HCT116 (cell line): ENCODE results near the gene WDFY2. TPM values are rescaled to one million over a fixed set of nuclear protein-coding genes. Genes with fewer than 3 reads are reported as not detected.

ENCODE experiments used
- ATAC-seq: fragments of 200-7000 bp; cut with Tn5 transposase; 2 replicates; pipeline ENCODE4 v1.9.1; 2020; ENCODE audit warnings: mild to moderate bottlenecking, moderate library complexity
- BruUV-seq: library from RNA; stranded (reverse); fragments of 400-500 nt; replicated peaks from 2 replicates; lab custom pipeline; 2021; lab: Mats Ljungman, UMichigan
- CTCF ChIA-PET: fragments of 300-600 bp; sonication (Branson Sonifier 250); formaldehyde crosslinking; loops from one replicate; lab custom pipeline; 2021; ENCODE audit warnings: antibody characterized with exemption; lab: Charles Lee
- POLR2A ChIA-PET: fragments of 300-600, 350-600 bp; sonication (Branson Sonifier 250); formaldehyde crosslinking; loops from one replicate; lab custom pipeline; 2021; ENCODE audit warnings: antibody characterized with exemption; lab: Charles Lee
- RAD21 ChIA-PET, 2 experiments: fragments of 300-600 bp; sonication (Branson Sonifier 250); formaldehyde crosslinking; loops; one replicate each; lab custom pipeline; 2023; ENCODE audit warnings: low total read pairs in 2 of 2; ENCODE audit not compliant: uncharacterized antibody in 2 of 2, unreplicated experiment in 2 of 2, low non-redundant PET in 1 of 2; lab: Charles Lee
- DNase-seq: peaks from one replicate; pipeline ENCODE4 v3.0.0-alpha.2; 2010; ENCODE audit warnings: low read depth, low spot score
- H2AFZ ChIP-seq: fragments of 200-600 bp; shearing (Covaris generic), sonication (generic); 2 replicates; pipeline ENCODE4 v1.6.1; 2017; ENCODE audit warnings: low read depth, mixed run types, mixed read lengths, antibody characterized with exemption, low read length; ENCODE audit not compliant: poor library complexity, severe bottlenecking
- H3K27ac ChIP-seq: 2 replicates; pipeline ENCODE4 v1.5.1; 2012; ENCODE audit warnings: low read depth, low read length
- H3K27me3 ChIP-seq: fragments of 200-600 bp; sonication (generic); 2 replicates; pipeline ENCODE4 v1.6.1; 2016; ENCODE audit warnings: mixed run types, low read length, mixed read lengths; ENCODE audit not compliant: insufficient read depth
- H3K36me3 ChIP-seq, 2 experiments: fragments of 200-500 bp in 1 of 2; fragments of 200-600 bp in 1 of 2; sonication (Bioruptor generic) in 1 of 2; sonication (generic) in 1 of 2; 2 replicates each; pipeline versions ENCODE4 v1.5.1 to v1.6.1; 2014 to 2016; ENCODE audit warnings: low read length in 2 of 2, inconsistent platforms in 1 of 2, mixed read lengths in 1 of 2, mixed run types in 1 of 2; ENCODE audit not compliant: insufficient read depth in 2 of 2, control insufficient read depth in 1 of 2
- H3K4me1 ChIP-seq, 2 experiments: fragments of 200-600 bp in 1 of 2; sonication (generic) in 1 of 2; 2 replicates each; pipeline versions ENCODE4 v1.5.1 to v1.6.1; 2012 to 2017; ENCODE audit warnings: low read length in 2 of 2, inconsistent platforms in 1 of 2, mild to moderate bottlenecking in 1 of 2, mixed read lengths in 1 of 2, mixed run types in 1 of 2, moderate library complexity in 1 of 2; ENCODE audit not compliant: insufficient read depth in 2 of 2, control insufficient read depth in 1 of 2
- H3K4me2 ChIP-seq: fragments of 200-600 bp; sonication (generic); 2 replicates; pipeline ENCODE4 v1.6.1; 2017; ENCODE audit warnings: mixed run types, low read length, mixed read lengths
- H3K4me3 ChIP-seq, 2 experiments: fragments of 200-600 bp in 1 of 2; sonication (generic) in 1 of 2; replicated peaks in 1 of 2; 2 replicates each; pipeline ENCODE4 v1.5.1; 2011 to 2016; ENCODE audit warnings: low read length in 2 of 2, control low read depth in 1 of 2, low read depth in 1 of 2, mild to moderate bottlenecking in 1 of 2, mixed read lengths in 1 of 2, mixed run types in 1 of 2
- H3K79me2 ChIP-seq: fragments of 200-600 bp; sonication (generic); 2 replicates; pipeline ENCODE4 v1.6.1; 2017; ENCODE audit warnings: mild to moderate bottlenecking, mixed run types, low read length, moderate library complexity, mixed read lengths; ENCODE audit not compliant: insufficient read depth
- H3K9ac ChIP-seq: fragments of 200-600 bp; sonication (generic); 2 replicates; pipeline ENCODE4 v1.6.1; 2016; ENCODE audit warnings: low read length, mixed read lengths
- H3K9me2 ChIP-seq: fragments of 200-600 bp; sonication (generic), shearing (Covaris generic); 2 replicates; pipeline ENCODE4 v1.6.1; 2017; ENCODE audit warnings: mixed run types, mild to moderate bottlenecking, moderate library complexity; ENCODE audit not compliant: insufficient read depth
- H3K9me3 ChIP-seq, 2 experiments: fragments of 200-500 bp in 1 of 2; fragments of 200-600 bp in 1 of 2; sonication (Bioruptor generic) in 1 of 2; sonication (generic) in 1 of 2; 2 replicates each; pipeline ENCODE4 v1.6.1; 2014 to 2017; ENCODE audit warnings: low read length in 2 of 2, mixed read lengths in 2 of 2, inconsistent platforms in 1 of 2, low read depth in 1 of 2, mild to moderate bottlenecking in 1 of 2, mixed run types in 1 of 2, moderate library complexity in 1 of 2; ENCODE audit not compliant: control insufficient read depth in 1 of 2, insufficient read depth in 1 of 2
- H4K20me1 ChIP-seq: fragments of 200-600 bp; sonication (generic), shearing (Covaris generic); 2 replicates; pipeline ENCODE4 v1.6.1; 2017; ENCODE audit warnings: mixed run types, mild to moderate bottlenecking, moderate library complexity; ENCODE audit not compliant: insufficient read depth
- CBX3 ChIP-seq: IDR thresholded peaks from 2 replicates; pipeline ENCODE4 v1.6.1; 2012; ENCODE audit warnings: low read depth
- EGR1 ChIP-seq: IDR thresholded peaks from 2 replicates; pipeline ENCODE4 v1.6.1; 2012; ENCODE audit warnings: low read depth
- ELF1 ChIP-seq: IDR thresholded peaks from 2 replicates; pipeline ENCODE4 v1.6.1; 2012; ENCODE audit warnings: low read depth, borderline replicate concordance
- EZH2 ChIP-seq: fragments of 200-600 bp; sonication (generic); IDR thresholded peaks from 2 replicates; pipeline ENCODE4 v1.6.1; 2017; ENCODE audit warnings: antibody characterized with exemption, mixed run types
- EZH2phosphoT487 ChIP-seq: fragments of 200-600 bp; IDR thresholded peaks from 2 replicates; pipeline ENCODE4 v1.6.1; 2018; ENCODE audit warnings: antibody characterized with exemption, borderline replicate concordance
- FOSL1 ChIP-seq: IDR thresholded peaks from 2 replicates; pipeline ENCODE4 v1.6.1; 2012; ENCODE audit warnings: low read depth
- POLR2AphosphoS5 ChIP-seq: IDR thresholded peaks from 2 replicates; pipeline ENCODE4 v1.6.1; 2011; ENCODE audit warnings: mild to moderate bottlenecking, low read depth, low read length, moderate library complexity
- RAD21 ChIP-seq: IDR thresholded peaks from 2 replicates; pipeline ENCODE4 v1.6.1; 2012; ENCODE audit warnings: low read depth, mild to moderate bottlenecking
- REST ChIP-seq: IDR thresholded peaks from 2 replicates; pipeline ENCODE4 v1.6.1; 2012; ENCODE audit warnings: low read depth
- SP1 ChIP-seq: IDR thresholded peaks from 2 replicates; pipeline ENCODE4 v1.6.1; 2012; ENCODE audit warnings: low read depth
- SRF ChIP-seq: IDR thresholded peaks from 2 replicates; pipeline ENCODE4 v1.6.1; 2012; ENCODE audit warnings: low read depth
- ZNF274 ChIP-seq: fragments of 200-500 bp; sonication (Bioruptor generic); IDR thresholded peaks from 2 replicates; pipeline ENCODE4 v1.6.1; 2014; ENCODE audit warnings: mild to moderate bottlenecking, low read depth, low read length, inconsistent platforms
- intact Hi-C: fragments of 100-400 bp; cut with micrococcal nuclease; formaldehyde crosslinking; loops from 2 replicates; pipeline ENCODE4 v1.10.0; 2022
- total RNA-seq: library from RNA; stranded (reverse); gene quantifications from one replicate; pipeline ENCODE4 v1.2.1, GENCODE V29; 2021; ENCODE audit not compliant: unreplicated experiment
- TF ChIP-seq, protein P1 (sequence below): IDR thresholded peaks from 2 replicates; pipeline ENCODE4 v1.6.1; 2012
- TF ChIP-seq, protein P2 (sequence below): IDR thresholded peaks from 2 replicates; pipeline ENCODE4 v1.6.1; 2012
- TF ChIP-seq, protein P3 (sequence below), 3 experiments: fragments of 200-600 bp in 1 of 3; sonication (generic) in 1 of 3; IDR thresholded peaks in 2 of 3; conservative IDR thresholded peaks in 1 of 3; 2 replicates each; pipeline ENCODE4 v1.5.1; 2012 to 2017; ENCODE audit warnings: low read depth in 2 of 3, low read length in 2 of 3, antibody characterized with exemption in 1 of 3, borderline replicate concordance in 1 of 3, control low read depth in 1 of 3, mild to moderate bottlenecking in 1 of 3, mixed read lengths in 1 of 3, mixed run types in 1 of 3, moderate library complexity in 1 of 3; ENCODE audit not compliant: insufficient read depth in 1 of 3

Gene WDFY2
- total RNA-seq, 1 experiment from 2014 or later: 6.1 TPM

DNA sequence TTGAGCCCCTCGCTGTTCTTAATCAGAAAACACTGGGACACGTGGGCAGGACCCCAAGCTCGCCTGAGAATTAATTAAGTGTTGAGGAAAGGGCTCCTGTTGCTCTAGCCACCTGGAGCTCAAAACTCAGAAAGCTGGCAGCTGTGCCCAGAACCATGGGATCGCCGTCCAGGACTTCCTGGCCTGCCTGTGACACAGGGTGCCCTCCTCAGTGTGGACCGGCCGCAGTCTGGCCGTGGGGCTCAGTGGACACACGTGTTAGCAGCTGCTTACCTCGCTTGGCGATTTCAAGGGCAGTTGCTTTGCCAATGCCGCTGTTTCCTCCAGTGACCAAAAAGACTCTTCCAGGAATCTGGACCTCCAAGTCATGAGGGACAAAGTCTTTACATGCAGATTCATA, 215.0 kb downstream of the WDFY2 start (continued):
- TF ChIP-seq ELF1 (no peak), FOSL1 (no peak), EZH2phosphoT487 (no peak), POLR2AphosphoS5 (no peak), RAD21 (no peak), SRF (no peak)
- TF ChIP-seq, protein P1, sequence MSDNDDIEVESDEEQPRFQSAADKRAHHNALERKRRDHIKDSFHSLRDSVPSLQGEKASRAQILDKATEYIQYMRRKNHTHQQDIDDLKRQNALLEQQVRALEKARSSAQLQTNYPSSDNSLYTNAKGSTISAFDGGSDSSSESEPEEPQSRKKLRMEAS: no peak

- no peak for DNase-seq
- Histone ChIP-seq H3K79me2 (no peaks in the 10 kb centered on the region), H3K9ac (no peak overlapping the region), H3K36me3 (no peaks in the 10 kb centered on the region), H2AFZ (no peak overlapping the region), H3K27me3 (no peaks in the 10 kb centered on the region), H3K27ac (no peak overlapping the region), H3K4me2 (no peak overlapping the region), H3K4me1 (peaks cover 22 to 37% of the 10 kb centered on the region in 2 experiments), H3K9me3 (no peaks in the 10 kb centered on the region), H4K20me1 (no peaks in the 10 kb centered on the region), H3K9me2 (no peaks in the 10 kb centered on the region), H3K4me3 (no peak overlapping the region)
- RAD21 ChIA-PET: no interaction called here
- intact Hi-C loops: loop anchor here (5.0 kb wide), 1 partner anchor 652 kb away; the partner anchor contains the start of gene VPS36
- POLR2A ChIA-PET: interaction anchor here (0.8 to 2.6 kb wide), 2 partner anchors 348 to 357 kb away, joined by 3 to 9 read pairs; partner anchors contain the start of gene INTS6
- ATAC-seq: no peak
- CTCF ChIA-PET: interaction anchor here (1.2 kb wide), 3 partner anchors 327 to 675 kb away, joined by 3 to 6 read pairs (median 4); no protein-coding TSS in a partner anchor
- no TSS peak for BruUV-seq
- TF ChIP-seq EGR1: no peak
- no peak for TF ChIP-seq ZNF274
- TF ChIP-seq SP1: no peak
- no peak for TF ChIP-seq EZH2
- no peak for TF ChIP-seq ELF1
- no peak for TF ChIP-seq CBX3
- TF ChIP-seq, protein P2, sequence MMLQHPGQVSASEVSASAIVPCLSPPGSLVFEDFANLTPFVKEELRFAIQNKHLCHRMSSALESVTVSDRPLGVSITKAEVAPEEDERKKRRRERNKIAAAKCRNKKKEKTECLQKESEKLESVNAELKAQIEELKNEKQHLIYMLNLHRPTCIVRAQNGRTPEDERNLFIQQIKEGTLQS: no peak
- TF ChIP-seq POLR2AphosphoS5: no peak
- TF ChIP-seq REST: no peak
- TF ChIP-seq, protein P3, sequence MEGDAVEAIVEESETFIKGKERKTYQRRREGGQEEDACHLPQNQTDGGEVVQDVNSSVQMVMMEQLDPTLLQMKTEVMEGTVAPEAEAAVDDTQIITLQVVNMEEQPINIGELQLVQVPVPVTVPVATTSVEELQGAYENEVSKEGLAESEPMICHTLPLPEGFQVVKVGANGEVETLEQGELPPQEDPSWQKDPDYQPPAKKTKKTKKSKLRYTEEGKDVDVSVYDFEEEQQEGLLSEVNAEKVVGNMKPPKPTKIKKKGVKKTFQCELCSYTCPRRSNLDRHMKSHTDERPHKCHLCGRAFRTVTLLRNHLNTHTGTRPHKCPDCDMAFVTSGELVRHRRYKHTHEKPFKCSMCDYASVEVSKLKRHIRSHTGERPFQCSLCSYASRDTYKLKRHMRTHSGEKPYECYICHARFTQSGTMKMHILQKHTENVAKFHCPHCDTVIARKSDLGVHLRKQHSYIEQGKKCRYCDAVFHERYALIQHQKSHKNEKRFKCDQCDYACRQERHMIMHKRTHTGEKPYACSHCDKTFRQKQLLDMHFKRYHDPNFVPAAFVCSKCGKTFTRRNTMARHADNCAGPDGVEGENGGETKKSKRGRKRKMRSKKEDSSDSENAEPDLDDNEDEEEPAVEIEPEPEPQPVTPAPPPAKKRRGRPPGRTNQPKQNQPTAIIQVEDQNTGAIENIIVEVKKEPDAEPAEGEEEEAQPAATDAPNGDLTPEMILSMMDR (IDR thresholded peaks at IDR 0.05 in 2 of 3, conservative IDR thresholded peaks at IDR 0.05 in 1 of 3; ENCODE audit: borderline replicate concordance in 1 of 3, insufficient read depth in 1 of 3, low read depth in 2 of 3, low read length in 2 of 3): no peak
- TF ChIP-seq FOSL1: no peak
Measured at GRCh38 chr13:51800486-51800885, 216.2 kb downstream of the WDFY2 start.
